Thyroid gland (tissue), 4 donors: ENCODE measurements around the gene AKR1E2. TPM values are rescaled to one million over a fixed set of nuclear protein-coding genes. Genes with fewer than 3 reads are reported as not detected.
A peak's percentile ranks its signal among the peaks of the same experiment; 100 is the strongest.

Experiments
- DNase-seq, 2 donors: peaks; one replicate each; pipeline ENCODE4 v3.0.0-alpha.2; 2019
- H3K27ac ChIP-seq, 3 donors: fragments of 200-600 bp; sonication (generic); 1 replicate in 2 of 3; 2 replicates in 1 of 3; pipeline ENCODE4 v1.5.1; 2016 to 2019; ENCODE audit warnings: mild to moderate bottlenecking in 1 of 3, moderate library complexity in 1 of 3
- H3K27me3 ChIP-seq: fragments of 200-600 bp; sonication (generic); one replicate; pipeline ENCODE4 v1.5.1; 2019
- H3K36me3 ChIP-seq, 2 donors: fragments of 200-600 bp; sonication (generic); one replicate each; pipeline ENCODE4 v1.5.1; 2016 to 2019
- H3K4me1 ChIP-seq, 2 donors: fragments of 200-600 bp; sonication (generic); one replicate each; pipeline ENCODE4 v1.5.1; 2017 to 2019
- H3K4me3 ChIP-seq, 3 donors: fragments of 200-600 bp; sonication (generic); replicated peaks in 1 of 3; 1 replicate in 2 of 3; 2 replicates in 1 of 3; pipeline ENCODE4 v1.5.1; 2016; ENCODE audit warnings: mild to moderate bottlenecking in 1 of 3
- H3K9me3 ChIP-seq: fragments of 200-600 bp; sonication (generic); one replicate; pipeline ENCODE4 v1.5.1; 2017
- CTCF ChIP-seq, 6 experiments: fragments of 200-600 bp in 3 of 6; fragments of 450-650 bp in 3 of 6; sonication (generic) in 3 of 6; IDR thresholded peaks; one replicate each; pipeline ENCODE4 v1.5.1; 2016 to 2019; ENCODE audit warnings: antibody characterized with exemption in 6 of 6, mild to moderate bottlenecking in 2 of 6, inconsistent platforms in 1 of 6, moderate library complexity in 1 of 6
- POLR2A ChIP-seq, 2 donors: fragments of 450-650 bp; IDR thresholded peaks; one replicate each; pipeline ENCODE4 v1.6.1; 2017; ENCODE audit warnings: antibody characterized with exemption in 2 of 2, mild to moderate bottlenecking in 2 of 2, moderate library complexity in 1 of 2
- WGBS, 2 donors: methylation state at CpG; one replicate each; pipeline ENCODE4 v1.1.5; 2017; 5-methylcytosine and 5-hydroxymethylcytosine counted together
- intact Hi-C: fragments of 100-400 bp; cut with DNase I; formaldehyde crosslinking; loops from one replicate; pipeline ENCODE4 v1.15.1; 2023
- total RNA-seq, 4 donors: library from RNA; depleted of rRNA; stranded (reverse); fragments of >200 nt; gene quantifications; one replicate each; pipeline ENCODE4 v1.2.3, GENCODE V29; 2016

Gene AKR1E2
- total RNA-seq, 4 donors from 2014 or later: 14.4 to 18.5 (median 15.9) TPM

GRCh38 chr10:4865945-4866661, 40.1 kb downstream of the AKR1E2 start:
- no peaks in the 10 kb centered on the region for H3K4me1 ChIP-seq
- no peaks in the 10 kb centered on the region for H3K36me3 ChIP-seq
- no peak overlapping the region for H3K4me3 ChIP-seq
- DNase-seq: no peak
- H3K27ac ChIP-seq: no peak overlapping the region
- no peaks in the 10 kb centered on the region for H3K27me3 ChIP-seq
- no peaks in the 10 kb centered on the region for H3K9me3 ChIP-seq
- intact Hi-C loops: no loop called here
- no peak for TF ChIP-seq CTCF (IDR thresholded peaks at IDR 0.05)
- 73 to 76% methylated on average over 7 of the region's 7 CpGs for WGBS, 2 donors

GRCh38 chr10:4867109-4867519, 41.1 kb downstream of the AKR1E2 start:
- Histone ChIP-seq H3K27me3 (no peaks in the 10 kb centered on the region), H3K4me3 (no peak overlapping the region), H3K4me1 (no peaks in the 10 kb centered on the region), H3K9me3 (no peaks in the 10 kb centered on the region), H3K27ac (no peak overlapping the region), H3K36me3 (no peaks in the 10 kb centered on the region)
- TF ChIP-seq CTCF (IDR thresholded peaks at IDR 0.05) (no peak), POLR2A (IDR thresholded peaks at IDR 0.05) (no peak)
- intact Hi-C loops: no loop called here
- WGBS, 2 donors: 41 to 92% methylated on average over 2 of the region's 2 CpGs
- DNase-seq: no peak

GRCh38 chr10:4867520-4868356, 41.7 kb downstream of the AKR1E2 start:
- 40 to 71% methylated on average over 9 of the region's 9 CpGs for WGBS, 2 donors
- H3K4me1 ChIP-seq: no peaks in the 10 kb centered on the region
- peak overlapping the region in 1 of 3 donors; percentile 17 for H3K27ac ChIP-seq
- no peak for DNase-seq
- intact Hi-C loops: no loop called here
- TF ChIP-seq POLR2A (IDR thresholded peaks at IDR 0.05): no peak
- TF ChIP-seq CTCF (IDR thresholded peaks at IDR 0.05): no peak
- H3K36me3 ChIP-seq: no peaks in the 10 kb centered on the region
- no peak overlapping the region for H3K4me3 ChIP-seq
- H3K9me3 ChIP-seq: no peaks in the 10 kb centered on the region
- H3K27me3 ChIP-seq: no peaks in the 10 kb centered on the region

- H3K4me3 ChIP-seq: no peak overlapping the region
- no peaks in the 10 kb centered on the region for H3K36me3 ChIP-seq
- no peak for DNase-seq
- no peak overlapping the region for H3K27ac ChIP-seq
- H3K4me1 ChIP-seq: no peaks in the 10 kb centered on the region
- H3K9me3 ChIP-seq: no peaks in the 10 kb centered on the region
- intact Hi-C loops: no loop called here
- H3K27me3 ChIP-seq: no peaks in the 10 kb centered on the region
- TF ChIP-seq CTCF (IDR thresholded peaks at IDR 0.05): no peak
- TF ChIP-seq POLR2A (IDR thresholded peaks at IDR 0.05): no peak
- 56 to 94% methylated on average over 3 of the region's 3 CpGs for WGBS, 2 donors
Measured at GRCh38 chr10:4868357-4868657, 42.3 kb downstream of the AKR1E2 start.

- no peaks in the 10 kb centered on the region for H3K27me3 ChIP-seq
- H3K36me3 ChIP-seq: no peaks in the 10 kb centered on the region
- H3K4me1 ChIP-seq: no peaks in the 10 kb centered on the region
- H3K27ac ChIP-seq: no peak overlapping the region
- intact Hi-C loops: no loop called here
- no peaks in the 10 kb centered on the region for H3K9me3 ChIP-seq
- no peak overlapping the region for H3K4me3 ChIP-seq
- no peak for TF ChIP-seq CTCF (IDR thresholded peaks at IDR 0.05)
- TF ChIP-seq POLR2A (IDR thresholded peaks at IDR 0.05): no peak
- no peak for DNase-seq
- 62 to 85% methylated on average over 2 of the region's 2 CpGs for WGBS, 2 donors
Measured at GRCh38 chr10:4882704-4883078, 56.7 kb downstream of the AKR1E2 start.
